Stromal cell of bone marrow (primary cell): ENCODE measurements around the gene CXorf65.
A peak's percentile ranks its signal among the peaks of the same experiment; 100 is the strongest.

Experiments used
- DNase-seq: peaks from one replicate; pipeline ENCODE4 v3.0.0-alpha.2; 2012; ENCODE audit warnings: low read depth

CXorf65 gene

DNA sequence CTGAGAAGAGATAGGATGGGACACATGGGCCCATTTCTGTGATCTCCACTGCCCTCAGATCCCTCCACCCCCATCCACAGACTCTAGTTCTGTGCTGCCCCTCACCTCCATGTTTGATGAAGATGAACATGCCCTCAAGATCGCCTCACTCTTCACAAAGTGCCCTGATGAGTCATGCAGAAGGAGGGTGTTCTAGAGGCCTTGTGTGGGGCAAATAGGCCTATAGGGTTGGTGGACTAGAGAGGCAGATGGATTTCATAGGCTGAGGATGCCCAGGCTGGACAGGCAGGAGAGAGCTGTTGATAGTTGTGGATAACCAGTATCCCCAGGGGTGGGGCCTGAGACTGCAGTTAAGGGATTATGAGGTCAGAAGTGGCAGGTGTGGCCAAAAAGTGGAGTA, at the start of gene CXorf65:
Gene CXorf65 (minus strand): TSS at position 314 of the 400 bp plus-strand sequence. CDS start 184 bp downstream, at position 130.
- no peak for DNase-seq

DNA sequence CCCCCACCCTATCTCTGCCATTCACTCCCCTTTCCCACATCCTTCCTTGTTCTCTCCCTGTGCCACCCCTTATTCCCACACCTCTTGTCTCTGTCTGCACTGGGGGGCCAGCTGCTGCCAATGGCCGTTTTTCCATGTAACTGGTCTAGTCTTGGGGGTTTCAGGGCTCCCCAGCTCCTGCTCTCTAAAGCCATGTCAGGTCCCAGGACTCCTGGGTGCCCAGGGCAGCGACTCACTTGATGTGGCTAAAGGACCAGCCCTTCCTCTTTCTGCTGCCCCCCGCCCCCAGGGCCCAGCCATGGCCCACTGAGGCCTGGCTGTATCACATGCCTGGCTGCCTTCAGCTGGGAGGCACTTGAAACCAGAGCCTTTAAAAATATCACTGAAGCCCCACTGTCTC, 48.1 kb upstream of the CXorf65 start:
- DNase-seq = no peak

GRCh38 chrX:71154196-71154595, 47.7 kb upstream of the CXorf65 start:
- no peak for DNase-seq

GRCh38 chrX:71151366-71151765, 44.8 kb upstream of the CXorf65 start:
- no peak for DNase-seq

DNA sequence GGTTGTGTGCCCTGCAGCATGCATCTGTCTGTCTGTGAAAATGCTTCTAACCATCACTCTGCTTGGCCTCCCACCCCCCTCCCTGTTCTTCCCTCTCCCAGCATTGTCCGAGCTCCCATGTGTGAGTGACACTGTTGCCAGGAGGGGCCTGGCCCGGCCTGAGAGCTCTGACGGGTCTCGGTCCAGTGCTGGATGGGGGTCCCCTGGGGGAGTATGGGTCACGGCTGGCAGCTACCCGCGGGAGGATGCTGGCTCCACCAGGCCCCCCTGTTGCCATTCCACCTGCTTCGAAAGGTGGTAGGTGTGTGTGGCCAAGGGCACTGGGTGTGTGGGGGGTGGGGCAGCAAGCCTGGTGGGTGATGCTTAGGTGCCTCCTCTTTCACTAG, 41.7 kb upstream of the CXorf65 start:
- DNase-seq = no peak

GRCh38 chrX:71147496-71148277, 41.1 kb upstream of the CXorf65 start:
- DNase-seq = no peak

- no peak for DNase-seq
Measured at GRCh38 chrX:71144651-71145050, 38.1 kb upstream of the CXorf65 start, which contains the start of gene NLGN3. Gene NLGN3, plus strand, starts transcription at chrX:71144841. Its CDS starts 2,909 bp downstream, at chrX:71147750.

- DNase-seq = peak; percentile 31
Measured at GRCh38 chrX:71143508-71143907, 37.0 kb upstream of the CXorf65 start.

- DNase-seq = no peak
Measured at GRCh38 chrX:71140440-71140839, 33.9 kb upstream of the CXorf65 start.

DNA sequence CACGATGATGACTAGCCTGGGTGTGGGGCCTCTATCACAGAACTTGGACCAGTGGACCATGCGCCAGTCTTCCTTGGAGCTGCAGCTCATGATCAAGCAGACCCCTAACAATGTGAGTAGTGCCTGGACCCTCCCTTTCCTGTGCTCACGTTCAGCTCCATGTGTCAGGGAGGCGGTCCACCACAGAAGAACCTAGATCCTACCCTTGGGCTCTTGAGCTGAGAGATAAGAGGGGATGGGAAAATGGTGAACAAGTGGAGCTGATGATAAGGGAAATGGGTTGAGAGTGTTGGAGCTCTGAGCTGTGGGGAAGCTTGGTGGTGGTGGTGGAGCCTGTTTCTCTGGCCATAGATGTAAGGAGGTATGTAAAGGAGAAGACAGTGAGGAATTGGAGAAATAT, 25.0 kb upstream of the CXorf65 start:
- no peak for DNase-seq

- DNase-seq = no peak
Measured at GRCh38 chrX:71128915-71129765, 22.6 kb upstream of the CXorf65 start.

GRCh38 chrX:71128166-71128833, 21.8 kb upstream of the CXorf65 start:
- DNase-seq = no peak

GRCh38 chrX:71118985-71119535, 12.5 kb upstream of the CXorf65 start:
- no peak for DNase-seq

DNA sequence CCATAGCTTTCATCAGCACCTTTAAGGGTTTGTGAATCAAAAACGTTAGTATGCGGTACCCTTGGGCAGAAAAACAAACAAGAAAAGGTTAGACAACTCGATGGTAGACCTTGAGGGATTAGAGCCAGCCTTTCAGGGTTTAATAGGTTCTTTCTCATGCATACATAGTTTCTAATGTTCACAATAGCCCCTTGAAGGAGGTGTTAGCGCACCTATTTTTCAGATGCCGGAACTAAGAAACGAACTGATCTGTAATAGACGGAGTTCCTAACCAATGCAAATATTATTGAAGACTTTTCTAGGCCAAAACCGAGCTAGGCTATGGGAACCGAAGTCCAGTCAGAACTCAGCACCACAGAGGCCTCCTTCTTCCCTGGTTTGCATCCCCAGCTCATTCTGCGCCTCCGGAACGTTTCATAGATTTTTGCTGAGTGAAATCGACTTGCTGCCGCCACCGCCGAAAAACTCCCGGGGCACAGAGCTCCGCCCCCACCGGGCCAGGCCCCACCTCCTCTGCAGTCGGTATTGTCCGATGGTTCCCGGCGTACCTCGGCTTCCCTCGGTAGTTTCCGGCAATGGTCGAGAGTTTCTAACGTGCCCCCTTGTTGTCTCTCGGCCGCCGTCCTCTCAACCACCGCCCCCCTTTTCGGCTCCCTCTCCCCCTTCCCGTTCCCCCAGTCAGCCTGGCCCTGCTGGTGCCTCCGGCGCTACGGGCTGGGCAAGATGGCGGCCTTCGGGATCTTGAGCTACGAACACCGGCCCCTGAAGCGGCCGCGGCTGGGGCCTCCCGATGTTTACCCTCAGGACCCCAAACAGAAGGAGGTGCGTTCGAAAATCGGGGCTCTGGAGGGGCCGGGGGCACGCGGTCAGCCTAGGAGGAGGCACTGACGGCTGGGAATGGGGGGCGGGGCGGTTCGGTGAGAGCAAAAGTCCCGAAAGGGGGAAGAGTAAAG, 11.8 kb upstream of the CXorf65 start, which contains the start of gene MED12:
Gene MED12 (plus strand): TSS at position 565 of the 953 bp plus-strand sequence. CDS start 159 bp downstream, at position 724.
- peak; percentile 64 for DNase-seq

DNA sequence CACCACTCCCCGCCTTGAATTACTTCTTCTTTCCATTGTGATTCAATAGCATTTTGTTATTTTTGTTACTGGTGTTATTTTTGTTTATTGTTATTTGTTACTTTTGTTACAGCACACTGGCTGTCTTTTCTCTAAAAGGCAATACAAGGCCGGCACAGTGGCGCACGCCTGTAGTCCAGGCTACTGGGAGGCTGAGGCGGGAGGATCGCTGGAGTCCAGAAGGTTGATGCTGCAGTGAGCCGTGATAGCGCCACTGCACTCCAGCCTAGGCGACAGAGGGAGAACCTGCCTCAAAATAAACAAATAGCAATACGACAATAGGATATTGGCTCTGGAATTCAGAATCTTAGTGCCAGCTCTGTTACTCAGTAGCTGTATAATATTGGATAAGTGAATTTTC, 10.8 kb upstream of the CXorf65 start:
- DNase-seq = no peak

- DNase-seq = no peak
Measured at GRCh38 chrX:71111921-71112431, 5.4 kb upstream of the CXorf65 start.

- no peak for DNase-seq
Measured at GRCh38 chrX:71111141-71111843, 4.8 kb upstream of the CXorf65 start, which contains the start of gene IL2RG. Gene IL2RG, minus strand, starts transcription at chrX:71111577. Its CDS starts 38 bp downstream, at chrX:71111539.

DNA sequence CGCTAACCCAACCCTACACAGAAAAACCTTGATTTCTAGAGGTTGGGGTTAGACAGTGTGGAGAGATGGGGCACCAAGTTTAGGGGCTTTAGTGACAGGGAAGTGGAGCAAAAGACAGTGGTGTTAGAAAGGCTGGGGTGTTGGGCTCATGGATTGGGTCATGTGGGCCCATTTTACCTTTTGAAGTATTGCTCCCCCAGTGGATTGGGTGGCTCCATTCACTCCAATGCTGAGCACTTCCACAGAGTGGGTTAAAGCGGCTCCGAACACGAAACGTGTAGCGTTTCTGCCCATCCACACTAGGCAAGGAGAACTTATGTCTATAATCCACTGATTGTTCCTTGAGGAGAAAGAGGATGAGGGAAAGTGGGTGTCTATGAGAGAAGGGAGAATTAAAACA, 2.5 kb upstream of the CXorf65 start:
- DNase-seq = no peak

DNA sequence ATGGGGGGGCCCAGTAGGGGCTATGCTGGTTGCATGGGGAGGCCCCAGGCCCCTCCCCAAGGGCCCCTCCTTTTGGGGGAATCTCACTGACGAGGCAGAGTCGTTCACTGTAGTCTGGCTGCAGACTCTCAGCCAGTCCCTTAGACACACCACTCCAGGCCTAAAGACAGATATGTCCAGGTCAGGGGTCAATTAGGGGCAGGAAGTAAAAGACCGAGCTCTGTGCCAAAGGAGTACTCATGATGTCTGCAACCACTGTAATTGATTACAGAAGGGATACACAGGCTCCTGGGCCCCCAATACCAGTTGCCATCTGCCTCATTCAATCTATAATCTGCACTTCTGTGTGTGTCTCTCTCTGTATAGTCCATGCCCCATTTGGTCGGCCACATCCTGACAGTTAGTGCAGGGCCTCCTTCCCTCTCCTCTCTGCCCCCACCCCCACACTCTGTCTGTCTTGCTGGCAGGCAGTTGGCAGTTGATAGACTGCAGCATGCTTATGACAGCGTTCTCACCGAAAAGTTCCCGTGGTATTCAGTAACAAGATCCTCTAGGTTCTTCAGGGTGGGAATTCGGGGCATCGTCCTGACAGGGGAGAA, 1.3 kb upstream of the CXorf65 start:
- DNase-seq = no peak
